ENCODE results near the gene SPATA31E1. TPM values are rescaled to one million over a fixed set of nuclear protein-coding genes. Genes with fewer than 3 reads are reported as not detected.
"Not testable (repeated sequence)": the region's sequence is repeated elsewhere in the genome, so short reads cannot be mapped to it uniquely, and the experiment has no call there.

SPATA31E1 gene
- total RNA-seq, 1 donor, result under 0.01 TPM

DNA sequence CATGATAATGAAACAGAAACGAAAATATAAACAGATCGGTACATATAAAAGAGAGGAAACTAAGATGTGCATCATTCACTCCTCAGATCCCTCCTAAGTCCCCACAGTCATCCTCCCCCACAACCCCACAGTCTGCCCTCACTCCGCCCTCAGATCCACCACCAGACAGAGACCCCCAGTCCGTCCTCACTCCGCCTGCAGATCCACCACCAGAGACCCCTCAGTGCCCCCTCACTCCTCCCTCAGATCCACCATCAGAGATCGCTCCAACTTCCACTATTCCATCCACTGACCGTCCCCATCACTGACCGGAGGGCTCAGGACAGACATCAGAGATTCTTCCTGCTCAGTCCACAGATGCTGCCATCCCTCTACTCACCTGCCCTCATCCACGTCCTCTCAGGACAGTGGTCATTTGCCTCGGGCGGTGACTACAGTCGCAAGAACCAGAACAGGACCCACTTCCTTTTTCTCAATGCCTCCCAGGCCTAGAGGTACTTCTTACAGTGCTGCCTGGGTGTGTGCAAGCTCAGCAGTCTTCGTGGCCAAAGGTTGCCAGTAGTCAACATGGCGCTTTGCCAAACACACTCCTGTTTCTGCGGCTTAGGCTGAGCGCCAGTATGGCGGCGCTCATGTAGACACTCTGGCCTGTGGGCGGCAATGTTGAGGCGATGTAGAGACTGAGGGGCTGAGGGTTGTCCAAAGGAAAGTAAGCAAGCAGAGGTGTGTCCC lies 26.8 kb downstream of the SPATA31E1 start:
- TF ChIP-seq, protein P1, sequence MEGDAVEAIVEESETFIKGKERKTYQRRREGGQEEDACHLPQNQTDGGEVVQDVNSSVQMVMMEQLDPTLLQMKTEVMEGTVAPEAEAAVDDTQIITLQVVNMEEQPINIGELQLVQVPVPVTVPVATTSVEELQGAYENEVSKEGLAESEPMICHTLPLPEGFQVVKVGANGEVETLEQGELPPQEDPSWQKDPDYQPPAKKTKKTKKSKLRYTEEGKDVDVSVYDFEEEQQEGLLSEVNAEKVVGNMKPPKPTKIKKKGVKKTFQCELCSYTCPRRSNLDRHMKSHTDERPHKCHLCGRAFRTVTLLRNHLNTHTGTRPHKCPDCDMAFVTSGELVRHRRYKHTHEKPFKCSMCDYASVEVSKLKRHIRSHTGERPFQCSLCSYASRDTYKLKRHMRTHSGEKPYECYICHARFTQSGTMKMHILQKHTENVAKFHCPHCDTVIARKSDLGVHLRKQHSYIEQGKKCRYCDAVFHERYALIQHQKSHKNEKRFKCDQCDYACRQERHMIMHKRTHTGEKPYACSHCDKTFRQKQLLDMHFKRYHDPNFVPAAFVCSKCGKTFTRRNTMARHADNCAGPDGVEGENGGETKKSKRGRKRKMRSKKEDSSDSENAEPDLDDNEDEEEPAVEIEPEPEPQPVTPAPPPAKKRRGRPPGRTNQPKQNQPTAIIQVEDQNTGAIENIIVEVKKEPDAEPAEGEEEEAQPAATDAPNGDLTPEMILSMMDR (IDR thresholded peaks at IDR 0.05; ENCODE audit: extremely low read depth, low read depth, low read length), result no peak
- Histone ChIP-seq H3K79me2 (ENCODE audit: insufficient read depth, low read length) (no peaks in the 10 kb centered on the region), H3K4me2 (ENCODE audit: insufficient read depth, low read length) (no peak overlapping the region), H2AFZ (ENCODE audit: low read length) (no peak overlapping the region), H3K27ac (ENCODE audit: low read depth, low read length) (no peak overlapping the region), H3K4me3 (ENCODE audit: insufficient read depth, low read length) (no peak overlapping the region), H3K27me3 (ENCODE audit: insufficient read depth, low read length) (no peaks in the 10 kb centered on the region), H3K4me1 (ENCODE audit: insufficient read depth, low read length) (no peaks in the 10 kb centered on the region), H3K9me3 (ENCODE audit: low read depth, low read length) (no peaks in the 10 kb centered on the region), H4K20me1 (ENCODE audit: insufficient read depth, low read length) (no peaks in the 10 kb centered on the region), H3K36me3 (ENCODE audit: insufficient read depth, low read length) (no peaks in the 10 kb centered on the region)
- no peak for DNase-seq (ENCODE audit: insufficient read length, low spot score, missing footprints)

DNA sequence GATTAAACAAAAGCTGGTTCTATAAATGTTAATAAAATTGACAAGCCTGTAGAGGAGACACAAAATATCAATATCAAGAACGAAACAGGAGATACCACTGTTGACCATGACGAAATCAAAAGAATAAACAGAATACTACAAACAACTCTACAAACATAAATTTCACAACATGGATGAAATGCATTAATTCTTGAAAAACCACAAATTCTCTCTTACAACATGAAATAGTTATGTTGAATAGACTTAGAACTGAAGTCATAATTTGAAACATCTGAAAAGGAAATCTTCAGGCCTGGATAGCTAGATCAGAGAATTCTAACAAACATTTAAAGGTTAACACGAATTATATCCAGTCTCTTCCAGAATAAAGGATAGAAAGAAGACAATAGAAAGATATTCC lies 28.1 kb downstream of the SPATA31E1 start:
- Histone ChIP-seq H3K9me3 (ENCODE audit: low read depth, low read length) (no peaks in the 10 kb centered on the region), H3K4me1 (ENCODE audit: insufficient read depth, low read length) (no peaks in the 10 kb centered on the region), H2AFZ (ENCODE audit: low read length) (no peak overlapping the region), H3K27me3 (ENCODE audit: insufficient read depth, low read length) (no peaks in the 10 kb centered on the region), H3K79me2 (ENCODE audit: insufficient read depth, low read length) (no peaks in the 10 kb centered on the region), H4K20me1 (ENCODE audit: insufficient read depth, low read length) (no peaks in the 10 kb centered on the region), H3K36me3 (ENCODE audit: insufficient read depth, low read length) (no peaks in the 10 kb centered on the region), H3K27ac (ENCODE audit: low read depth, low read length) (no peak overlapping the region), H3K4me2 (ENCODE audit: insufficient read depth, low read length) (no peak overlapping the region), H3K4me3 (ENCODE audit: insufficient read depth, low read length) (no peak overlapping the region)
- TF ChIP-seq, protein P1 (IDR thresholded peaks at IDR 0.05; ENCODE audit: extremely low read depth, low read depth, low read length), result no peak
- no peak for DNase-seq (ENCODE audit: insufficient read length, low spot score, missing footprints)

DNA sequence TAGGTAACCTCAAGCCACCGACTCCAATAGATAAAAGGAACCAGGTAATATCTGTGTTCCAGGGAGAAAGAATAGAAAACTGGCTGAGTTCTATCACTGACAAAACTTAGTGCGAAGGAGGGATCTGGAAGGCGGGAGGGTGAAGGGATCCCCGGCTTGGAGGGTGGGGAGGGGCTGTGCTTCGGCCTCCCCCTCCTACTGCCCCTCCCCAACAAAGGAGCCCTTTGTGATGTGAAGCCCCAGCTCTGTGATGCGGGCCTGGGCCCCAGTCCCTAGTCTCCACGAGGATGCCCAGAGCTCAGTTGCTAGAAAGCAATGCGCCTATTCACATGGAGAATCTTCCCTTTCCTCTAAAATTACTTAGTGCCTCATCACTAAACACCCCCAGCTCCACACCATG lies 35.0 kb downstream of the SPATA31E1 start, which contains the start of gene SPATA31C1:
TSS of gene SPATA31C1 (plus strand) at position 301 of the 400 bp plus-strand sequence.
- H3K4me2 ChIP-seq (ENCODE audit: insufficient read depth, low read length); H2AFZ ChIP-seq (ENCODE audit: low read length); H3K27me3 ChIP-seq (ENCODE audit: insufficient read depth, low read length); H3K4me1 ChIP-seq (ENCODE audit: insufficient read depth, low read length); DNase-seq (ENCODE audit: insufficient read length, low spot score, missing footprints); H3K36me3 ChIP-seq (ENCODE audit: insufficient read depth, low read length); H4K20me1 ChIP-seq (ENCODE audit: insufficient read depth, low read length); H3K9me3 ChIP-seq (ENCODE audit: low read depth, low read length); H3K4me3 ChIP-seq (ENCODE audit: insufficient read depth, low read length); H3K27ac ChIP-seq (ENCODE audit: low read depth, low read length); H3K79me2 ChIP-seq (ENCODE audit: insufficient read depth, low read length): not testable (repeated sequence)

DNA sequence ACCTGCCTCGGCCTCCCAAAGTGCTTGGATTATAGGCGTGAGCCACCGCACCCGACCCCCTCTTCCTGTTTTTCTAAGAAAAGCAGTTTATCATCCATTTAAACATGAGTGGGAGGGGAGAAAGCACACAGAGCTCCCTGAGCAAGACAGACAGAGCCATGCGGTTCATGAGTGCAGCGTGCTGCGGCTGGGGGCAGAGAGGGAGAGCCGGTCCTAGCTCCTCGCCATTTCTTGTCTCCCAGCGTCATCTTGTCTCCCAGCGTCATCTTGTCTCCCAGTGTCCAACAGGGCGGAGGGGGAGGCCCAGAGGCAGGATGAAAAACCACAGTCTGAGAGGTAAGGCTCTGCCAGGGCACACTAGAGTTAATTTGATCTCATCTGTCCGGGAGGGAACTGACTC lies 36.3 kb downstream of the SPATA31E1 start:
- H3K4me3 ChIP-seq (ENCODE audit: insufficient read depth, low read length); H3K79me2 ChIP-seq (ENCODE audit: insufficient read depth, low read length); H3K36me3 ChIP-seq (ENCODE audit: insufficient read depth, low read length); H4K20me1 ChIP-seq (ENCODE audit: insufficient read depth, low read length); H3K27me3 ChIP-seq (ENCODE audit: insufficient read depth, low read length); H3K4me2 ChIP-seq (ENCODE audit: insufficient read depth, low read length); DNase-seq (ENCODE audit: insufficient read length, low spot score, missing footprints); H3K9me3 ChIP-seq (ENCODE audit: low read depth, low read length); H2AFZ ChIP-seq (ENCODE audit: low read length); H3K27ac ChIP-seq (ENCODE audit: low read depth, low read length); H3K4me1 ChIP-seq (ENCODE audit: insufficient read depth, low read length): not testable (repeated sequence)

DNA sequence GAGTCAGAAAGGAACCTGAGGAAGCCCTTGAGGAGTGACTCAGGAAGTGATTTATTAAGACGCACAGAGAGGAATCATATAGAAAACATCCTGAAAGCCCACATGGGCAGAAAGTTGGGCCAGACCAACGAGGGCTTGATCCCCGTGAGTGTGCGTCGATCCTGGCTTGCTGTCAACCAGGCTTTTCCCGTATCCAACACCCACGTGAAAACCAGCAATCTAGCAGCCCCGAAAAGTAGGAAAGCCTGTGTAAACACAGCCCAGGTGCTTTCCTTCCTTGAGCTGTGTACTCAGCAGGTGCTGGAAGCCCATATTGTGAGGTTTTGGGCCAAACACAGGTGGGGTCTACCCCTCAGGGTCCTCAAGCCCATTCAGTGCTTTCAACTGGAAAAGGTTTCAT lies 38.9 kb downstream of the SPATA31E1 start:
- not testable (repeated sequence) for H3K27me3 ChIP-seq (ENCODE audit: insufficient read depth, low read length); H4K20me1 ChIP-seq (ENCODE audit: insufficient read depth, low read length); DNase-seq (ENCODE audit: insufficient read length, low spot score, missing footprints)

DNA sequence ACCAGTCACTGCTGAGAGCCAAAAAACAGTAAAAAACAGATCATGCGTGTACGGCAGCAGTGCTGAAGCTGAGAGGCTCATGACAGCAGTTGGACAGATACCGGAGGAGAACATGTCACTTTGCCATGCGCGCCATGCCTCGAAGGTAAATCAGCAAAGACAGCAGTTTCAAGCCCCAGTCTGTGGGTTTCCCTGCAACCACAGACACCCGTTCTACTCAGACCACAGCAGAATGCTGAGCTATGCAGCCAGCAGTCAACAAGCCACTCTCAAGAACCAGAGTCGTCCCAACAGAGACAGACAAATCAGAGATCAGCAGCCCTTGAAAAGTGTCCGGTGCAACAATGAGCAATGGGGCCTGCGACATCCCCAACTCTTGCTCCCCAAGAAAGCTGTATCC lies 40.3 kb downstream of the SPATA31E1 start:
- not testable (repeated sequence) for DNase-seq (ENCODE audit: insufficient read length, low spot score, missing footprints); H3K36me3 ChIP-seq (ENCODE audit: insufficient read depth, low read length)

More for the DNA sequence above, 38.9 kb downstream of the SPATA31E1 start:
- H3K79me2 ChIP-seq (ENCODE audit: insufficient read depth, low read length); H2AFZ ChIP-seq (ENCODE audit: low read length); H3K9me3 ChIP-seq (ENCODE audit: low read depth, low read length); H3K27ac ChIP-seq (ENCODE audit: low read depth, low read length); H3K4me2 ChIP-seq (ENCODE audit: insufficient read depth, low read length); H3K4me1 ChIP-seq (ENCODE audit: insufficient read depth, low read length); H3K4me3 ChIP-seq (ENCODE audit: insufficient read depth, low read length); H3K36me3 ChIP-seq (ENCODE audit: insufficient read depth, low read length): not testable (repeated sequence)

DNA sequence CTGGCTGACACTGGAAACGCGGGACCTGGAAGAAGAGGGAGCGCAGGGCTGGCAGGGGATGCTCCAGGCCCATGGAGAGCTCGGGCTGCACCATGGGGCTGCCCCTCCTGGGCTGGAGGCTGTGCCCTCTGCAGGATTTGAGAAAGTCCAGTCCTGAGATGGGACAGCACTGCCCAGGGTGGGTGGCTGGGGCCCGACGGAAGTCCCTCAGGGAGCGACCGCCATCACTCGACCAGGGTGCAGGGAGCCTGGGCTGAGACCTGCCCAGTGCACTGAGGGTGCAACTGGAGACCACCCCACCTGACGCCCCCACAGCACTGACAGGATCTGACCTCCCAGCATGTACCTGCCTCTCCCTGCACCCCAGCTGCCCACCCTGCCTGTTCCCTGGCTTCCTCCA lies 42.2 kb downstream of the SPATA31E1 start:
- not testable (repeated sequence) for H2AFZ ChIP-seq (ENCODE audit: low read length); H3K79me2 ChIP-seq (ENCODE audit: insufficient read depth, low read length); H3K4me1 ChIP-seq (ENCODE audit: insufficient read depth, low read length); DNase-seq (ENCODE audit: insufficient read length, low spot score, missing footprints); H4K20me1 ChIP-seq (ENCODE audit: insufficient read depth, low read length); H3K27ac ChIP-seq (ENCODE audit: low read depth, low read length); H3K27me3 ChIP-seq (ENCODE audit: insufficient read depth, low read length); H3K4me2 ChIP-seq (ENCODE audit: insufficient read depth, low read length); H3K9me3 ChIP-seq (ENCODE audit: low read depth, low read length); H3K4me3 ChIP-seq (ENCODE audit: insufficient read depth, low read length); H3K36me3 ChIP-seq (ENCODE audit: insufficient read depth, low read length)

More for the DNA sequence above, 40.3 kb downstream of the SPATA31E1 start:
- not testable (repeated sequence) for H2AFZ ChIP-seq (ENCODE audit: low read length); H3K27ac ChIP-seq (ENCODE audit: low read depth, low read length); H3K4me2 ChIP-seq (ENCODE audit: insufficient read depth, low read length); H3K4me3 ChIP-seq (ENCODE audit: insufficient read depth, low read length); H3K79me2 ChIP-seq (ENCODE audit: insufficient read depth, low read length); H3K4me1 ChIP-seq (ENCODE audit: insufficient read depth, low read length); H3K27me3 ChIP-seq (ENCODE audit: insufficient read depth, low read length); H3K9me3 ChIP-seq (ENCODE audit: low read depth, low read length); H4K20me1 ChIP-seq (ENCODE audit: insufficient read depth, low read length)

All from osteoblast (primary cell).